ENCODE data around the gene CD52. TPM values are rescaled to one million over a fixed set of nuclear protein-coding genes. Genes with fewer than 3 reads are reported as not detected.

Gene CD52
- total and polyA plus RNA-seq, 2 of the 13 experiments (the other 11 are each of a cell fraction or from before 2014, with no cell fraction given) = 0.32 TPM; not detected in 1

DNA sequence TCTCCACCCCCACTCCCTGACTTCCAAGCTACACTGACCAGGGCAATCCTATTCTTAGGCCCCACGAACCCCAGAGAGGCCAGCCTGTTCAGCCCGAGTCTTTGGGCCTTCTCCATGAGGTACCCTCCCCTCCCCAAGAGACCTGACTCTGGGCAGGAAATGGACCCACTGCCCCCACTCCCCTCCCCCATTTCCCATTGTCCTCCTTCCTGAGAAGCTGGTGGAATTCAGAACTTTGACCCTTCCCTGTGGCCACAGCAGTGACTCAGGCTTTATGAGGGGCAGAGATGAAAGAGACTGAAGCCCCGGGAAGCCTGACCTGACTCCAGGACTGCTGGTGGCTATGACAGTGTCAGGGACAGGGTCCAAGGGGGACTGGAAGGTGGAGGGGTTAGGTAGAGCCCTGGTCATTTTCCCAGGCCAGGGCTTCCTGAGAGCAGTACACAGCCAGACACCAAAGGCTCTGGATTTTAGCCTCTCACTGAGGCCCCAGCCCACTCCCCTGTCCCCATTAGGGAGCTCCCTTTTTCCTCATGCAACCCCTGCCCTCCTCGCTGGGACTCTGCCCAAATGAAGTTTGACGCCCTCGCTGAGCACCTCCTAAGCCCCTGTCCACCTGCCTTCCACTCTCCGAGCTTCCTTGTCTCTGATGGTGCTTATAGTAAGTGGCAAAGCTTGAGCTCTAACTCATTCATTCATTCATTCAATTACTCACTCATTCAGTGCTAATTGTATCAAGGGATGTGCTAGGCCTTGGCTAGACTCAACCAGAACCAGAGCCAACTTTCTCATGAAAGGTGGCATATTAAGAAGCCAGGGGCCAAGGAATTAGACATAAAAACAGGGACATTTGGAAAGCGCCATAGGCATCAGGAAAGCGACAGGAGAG is 33.2 kb downstream of the CD52 start (continued):
- TF ChIP-seq ATAD3A (CRISPR knock-in tag; IDR thresholded peaks at IDR 0.05) (no peak), ARID2 (CRISPR knock-in tag; IDR thresholded peaks at IDR 0.05; ENCODE audit: borderline replicate concordance) (peak; percentile 79; the same call in 1 of the 2 replicates), SYNCRIP (IDR thresholded peaks at IDR 0.05; ENCODE audit: insufficient read depth, low read depth, low read length) (no peak), SSRP1 (CRISPR knock-in tag; IDR thresholded peaks at IDR 0.05) (peak; percentile 82; the same call in 1 of the 2 replicates), ZNF652 (CRISPR knock-in tag; IDR thresholded peaks at IDR 0.05; ENCODE audit: borderline replicate concordance, low read depth) (no peak; the same call in 1 of the 2 replicates), ZNF263 (CRISPR knock-in tag; IDR thresholded peaks at IDR 0.05) (no peak), ZC3H4 (CRISPR knock-in tag; IDR thresholded peaks at IDR 0.05; ENCODE audit: borderline replicate concordance) (peak; percentile 84), TERF1 (CRISPR knock-in tag; IDR thresholded peaks at IDR 0.05) (no peak), ZNF605 (CRISPR knock-in tag; IDR thresholded peaks at IDR 0.05) (peak; percentile 73), ZNF790 (CRISPR knock-in tag; IDR thresholded peaks at IDR 0.05; ENCODE audit: borderline replicate concordance) (no peak), ZNF788 (CRISPR knock-in tag; IDR thresholded peaks at IDR 0.05; ENCODE audit: borderline replicate concordance) (peak; percentile 94; the same call in 1 of the 2 replicates), BCL6 (CRISPR knock-in tag; IDR thresholded peaks at IDR 0.05) (0 out of 2 replicates have a peak, but pooled peaks have one; percentile 33), KAT2B (IDR thresholded peaks at IDR 0.05; ENCODE audit: borderline replicate concordance, low read depth, low read length) (no peak), MED8 (CRISPR knock-in tag; IDR thresholded peaks at IDR 0.05; ENCODE audit: insufficient replicate concordance) (peak; percentile 89), PHF8 (CRISPR knock-in tag; IDR thresholded peaks at IDR 0.05) (peak; percentile 16; the same call in 1 of the 2 replicates), SNRNP70 (IDR thresholded peaks at IDR 0.05; ENCODE audit: low read depth, low read length) (no peak), POLR2AphosphoS2 (IDR thresholded peaks at IDR 0.05; ENCODE audit: low read depth, low read length) (no peak; the same call in 1 of the 2 replicates), U2AF1 (optimal IDR thresholded peaks at IDR 0.05; ENCODE audit: low read depth, low read length) (peak; percentile 89), ZNF557 (CRISPR knock-in tag; IDR thresholded peaks at IDR 0.05) (no peak; the same call in 1 of the 2 replicates), ZNF563 (CRISPR knock-in tag; IDR thresholded peaks at IDR 0.05) (0 out of 2 replicates have a peak, but pooled peaks have one; percentile 21), IRF2 (CRISPR knock-in tag; IDR thresholded peaks at IDR 0.05) (no peak; the same call in 1 of the 2 replicates), NCOR1 (IDR thresholded peaks at IDR 0.05; ENCODE audit: borderline replicate concordance, low read length) (peak; percentile 97)
- TF ChIP-seq, protein P1, sequence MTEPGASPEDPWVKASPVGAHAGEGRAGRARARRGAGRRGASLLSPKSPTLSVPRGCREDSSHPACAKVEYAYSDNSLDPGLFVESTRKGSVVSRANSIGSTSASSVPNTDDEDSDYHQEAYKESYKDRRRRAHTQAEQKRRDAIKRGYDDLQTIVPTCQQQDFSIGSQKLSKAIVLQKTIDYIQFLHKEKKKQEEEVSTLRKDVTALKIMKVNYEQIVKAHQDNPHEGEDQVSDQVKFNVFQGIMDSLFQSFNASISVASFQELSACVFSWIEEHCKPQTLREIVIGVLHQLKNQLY (CRISPR knock-in tag; IDR thresholded peaks at IDR 0.05) = peak; percentile 57; the same call in 1 of the 2 replicates
- TF ChIP-seq, protein P2, sequence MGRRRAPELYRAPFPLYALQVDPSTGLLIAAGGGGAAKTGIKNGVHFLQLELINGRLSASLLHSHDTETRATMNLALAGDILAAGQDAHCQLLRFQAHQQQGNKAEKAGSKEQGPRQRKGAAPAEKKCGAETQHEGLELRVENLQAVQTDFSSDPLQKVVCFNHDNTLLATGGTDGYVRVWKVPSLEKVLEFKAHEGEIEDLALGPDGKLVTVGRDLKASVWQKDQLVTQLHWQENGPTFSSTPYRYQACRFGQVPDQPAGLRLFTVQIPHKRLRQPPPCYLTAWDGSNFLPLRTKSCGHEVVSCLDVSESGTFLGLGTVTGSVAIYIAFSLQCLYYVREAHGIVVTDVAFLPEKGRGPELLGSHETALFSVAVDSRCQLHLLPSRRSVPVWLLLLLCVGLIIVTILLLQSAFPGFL (CRISPR knock-in tag; IDR thresholded peaks at IDR 0.05) = no peak
- TF ChIP-seq, protein P3, sequence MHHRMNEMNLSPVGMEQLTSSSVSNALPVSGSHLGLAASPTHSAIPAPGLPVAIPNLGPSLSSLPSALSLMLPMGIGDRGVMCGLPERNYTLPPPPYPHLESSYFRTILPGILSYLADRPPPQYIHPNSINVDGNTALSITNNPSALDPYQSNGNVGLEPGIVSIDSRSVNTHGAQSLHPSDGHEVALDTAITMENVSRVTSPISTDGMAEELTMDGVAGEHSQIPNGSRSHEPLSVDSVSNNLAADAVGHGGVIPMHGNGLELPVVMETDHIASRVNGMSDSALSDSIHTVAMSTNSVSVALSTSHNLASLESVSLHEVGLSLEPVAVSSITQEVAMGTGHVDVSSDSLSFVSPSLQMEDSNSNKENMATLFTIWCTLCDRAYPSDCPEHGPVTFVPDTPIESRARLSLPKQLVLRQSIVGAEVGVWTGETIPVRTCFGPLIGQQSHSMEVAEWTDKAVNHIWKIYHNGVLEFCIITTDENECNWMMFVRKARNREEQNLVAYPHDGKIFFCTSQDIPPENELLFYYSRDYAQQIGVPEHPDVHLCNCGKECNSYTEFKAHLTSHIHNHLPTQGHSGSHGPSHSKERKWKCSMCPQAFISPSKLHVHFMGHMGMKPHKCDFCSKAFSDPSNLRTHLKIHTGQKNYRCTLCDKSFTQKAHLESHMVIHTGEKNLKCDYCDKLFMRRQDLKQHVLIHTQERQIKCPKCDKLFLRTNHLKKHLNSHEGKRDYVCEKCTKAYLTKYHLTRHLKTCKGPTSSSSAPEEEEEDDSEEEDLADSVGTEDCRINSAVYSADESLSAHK (CRISPR knock-in tag; IDR thresholded peaks at IDR 0.05; ENCODE audit: borderline replicate concordance) = no peak

All from HepG2 (cell line).